GM21737 (cell line): Measurements from ENCODE around the gene FANCE.

ENCODE experiments used
- ATAC-seq: cut with Tn5 transposase; IDR thresholded peaks from one replicate; pipeline ENCODE4 v1.9.1; 2021; ENCODE audit warnings: mild to moderate bottlenecking, moderate library complexity; ENCODE audit not compliant: unreplicated experiment

The FANCE gene

DNA sequence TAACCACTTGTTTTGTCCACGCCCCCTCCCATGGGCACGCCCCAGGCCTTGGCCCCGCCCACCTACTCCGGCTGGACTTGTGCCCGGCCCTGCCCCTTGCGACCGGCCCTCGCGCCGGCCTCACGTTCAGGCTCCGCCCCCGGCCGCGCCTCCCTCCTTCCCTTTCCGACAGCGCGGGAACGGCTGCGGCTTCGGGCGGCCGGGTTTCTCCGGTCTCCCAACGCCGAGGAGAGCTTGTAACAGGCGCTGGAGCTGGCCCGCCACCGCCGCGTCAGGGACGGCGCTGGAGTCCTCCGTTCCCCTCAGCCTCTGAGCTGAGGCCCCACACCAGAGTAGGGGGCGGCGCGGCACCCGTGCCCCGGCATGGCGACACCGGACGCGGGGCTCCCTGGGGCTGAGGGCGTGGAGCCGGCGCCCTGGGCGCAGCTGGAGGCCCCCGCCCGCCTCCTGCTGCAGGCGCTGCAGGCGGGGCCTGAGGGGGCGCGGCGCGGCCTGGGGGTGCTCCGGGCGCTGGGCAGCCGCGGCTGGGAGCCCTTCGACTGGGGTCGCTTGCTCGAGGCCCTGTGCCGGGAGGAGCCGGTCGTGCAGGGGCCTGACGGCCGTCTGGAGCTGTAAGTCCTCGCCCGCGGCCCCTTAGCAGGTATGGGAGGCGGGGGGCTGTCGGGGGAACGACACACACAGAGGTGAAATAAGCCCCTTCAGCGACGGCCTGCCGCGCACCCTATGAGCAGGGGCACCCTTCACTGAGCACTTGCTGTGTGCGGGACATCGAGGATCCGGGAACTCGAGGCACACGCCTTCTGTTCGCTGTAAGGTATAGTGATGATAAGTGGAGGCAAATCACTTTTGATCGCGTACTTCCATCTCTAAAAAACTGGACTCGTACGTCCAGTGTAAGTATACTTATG is at the start of gene FANCE:
Gene FANCE (plus strand): TSS at position 156 of the 908 bp plus-strand sequence. CDS start 208 bp downstream, at position 364.
- ATAC-seq, result peak; percentile 87

DNA sequence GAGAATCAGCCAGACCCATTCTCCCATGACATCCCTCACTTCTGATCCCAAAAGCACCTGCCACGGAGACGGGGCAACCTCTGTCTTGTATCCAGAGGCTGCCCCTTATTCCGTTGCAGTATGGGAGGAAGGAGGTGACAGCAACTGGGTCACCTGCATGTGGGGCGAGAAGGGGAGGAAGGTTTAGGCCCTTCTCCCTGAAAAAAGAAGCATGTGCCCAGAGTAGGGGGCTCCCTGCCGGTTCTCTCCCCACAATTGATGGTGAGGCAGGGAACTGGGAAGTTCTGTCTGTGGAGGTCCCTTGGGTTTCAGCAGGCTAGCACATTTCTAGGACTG is 49.3 kb upstream of the FANCE start:
- no peak for ATAC-seq

DNA sequence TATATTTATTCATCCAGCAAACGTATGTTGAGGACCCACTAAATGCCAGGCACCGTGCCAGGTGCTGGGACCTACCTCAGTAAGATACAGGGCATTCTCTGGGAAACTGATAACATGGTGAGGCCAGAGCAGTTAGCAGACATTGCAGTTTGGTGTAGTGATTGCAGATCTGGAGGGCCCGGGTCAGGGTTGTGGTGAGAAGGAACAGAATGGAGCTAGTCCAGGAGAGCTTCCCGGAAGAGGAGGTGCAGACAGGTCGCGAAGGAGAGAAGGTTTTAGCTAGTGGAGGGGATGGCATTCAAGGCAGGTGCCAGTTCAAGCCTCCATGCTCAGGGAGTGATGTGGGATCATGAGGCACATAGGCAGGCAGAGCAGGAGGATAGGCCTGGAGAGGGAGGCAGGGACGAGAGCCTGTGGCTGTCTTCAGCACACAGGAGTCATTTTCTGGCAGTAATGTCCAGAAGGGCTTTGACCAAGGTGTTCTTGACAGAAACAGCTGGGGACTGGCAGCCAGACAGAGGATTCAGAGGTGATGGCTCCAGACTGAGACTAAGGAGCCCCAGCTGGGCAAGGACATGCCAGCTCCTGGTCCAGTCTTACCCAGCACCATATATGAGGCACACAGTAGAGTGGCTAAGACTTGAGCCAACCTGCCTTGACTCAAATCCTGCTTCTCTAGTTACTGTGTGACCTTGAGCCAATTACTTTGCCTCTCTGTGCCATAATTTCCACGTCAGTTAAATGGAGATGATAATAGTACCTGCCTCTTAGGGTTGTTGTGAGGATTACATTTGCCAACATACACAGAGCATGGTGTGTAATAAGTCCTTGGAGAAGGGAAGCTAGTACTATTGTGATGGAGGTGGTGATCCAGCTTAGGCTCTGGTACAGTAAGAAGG is 48.3 kb upstream of the FANCE start:
- ATAC-seq, result no peak

GRCh38 chr6:35406711-35407485 is 45.2 kb upstream of the FANCE start:
- no peak for ATAC-seq

- no peak for ATAC-seq
Observed at GRCh38 chr6:35409245-35409644, 42.9 kb upstream of the FANCE start.

DNA sequence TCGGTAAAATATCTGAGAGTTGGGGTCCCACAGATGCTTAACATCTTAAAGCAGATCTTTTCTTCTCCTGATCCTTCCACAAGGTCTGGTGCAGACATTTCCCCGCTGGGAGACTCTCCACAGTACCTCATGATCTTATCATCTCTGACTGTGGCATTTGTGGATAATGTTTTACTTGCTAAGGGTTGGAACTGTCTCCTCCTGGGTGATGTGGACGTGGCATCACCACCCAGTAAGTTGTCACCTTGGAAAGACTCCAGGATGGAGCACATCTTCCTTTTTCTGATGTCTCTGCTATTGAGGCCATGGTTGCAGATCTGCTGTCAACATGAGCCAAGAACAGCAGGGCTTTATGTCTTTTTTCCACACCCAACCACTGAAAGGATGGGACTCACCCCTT is 42.0 kb upstream of the FANCE start:
- ATAC-seq, result no peak

GRCh38 chr6:35411066-35411465 is 41.1 kb upstream of the FANCE start:
- no peak for ATAC-seq

DNA sequence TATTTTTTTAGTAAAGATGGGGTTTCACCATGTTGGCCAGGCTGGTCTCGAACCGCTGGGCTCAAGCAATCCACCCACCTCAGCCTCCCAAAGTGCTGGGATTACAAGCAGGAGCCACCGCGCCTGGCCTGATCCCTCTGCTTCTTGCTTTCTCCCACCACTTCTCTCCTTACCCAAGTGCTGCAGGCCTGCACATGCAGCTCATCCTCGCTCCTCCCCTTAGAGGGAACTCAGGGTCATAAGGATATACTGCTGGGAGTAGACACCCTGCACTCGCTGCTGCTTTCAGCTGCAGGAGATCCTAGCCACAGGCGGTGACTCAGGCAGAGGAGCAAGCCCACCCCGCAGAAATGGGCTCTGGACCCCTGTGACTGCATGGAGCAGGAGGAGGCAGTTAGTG is 40.0 kb upstream of the FANCE start:
- no peak for ATAC-seq

DNA sequence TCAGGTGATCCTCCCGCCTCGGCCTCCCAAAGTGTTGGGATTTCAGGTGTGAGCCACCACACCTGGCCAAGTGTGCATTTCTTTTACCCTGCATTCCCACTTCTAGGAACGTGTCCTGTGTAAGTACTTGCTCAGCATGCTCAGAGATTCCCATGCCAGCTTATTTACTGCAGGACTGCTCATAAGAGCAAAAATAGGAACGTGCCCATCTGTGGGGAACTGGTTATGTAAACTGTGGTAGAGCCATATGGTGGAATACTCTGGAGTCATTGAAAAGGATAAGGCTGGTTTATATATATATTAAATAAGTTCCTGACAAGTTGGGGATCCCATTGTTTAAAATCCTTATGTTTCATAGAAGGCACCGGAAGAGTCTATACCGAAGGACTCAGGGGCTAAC is 38.2 kb upstream of the FANCE start:
- ATAC-seq, result no peak

DNA sequence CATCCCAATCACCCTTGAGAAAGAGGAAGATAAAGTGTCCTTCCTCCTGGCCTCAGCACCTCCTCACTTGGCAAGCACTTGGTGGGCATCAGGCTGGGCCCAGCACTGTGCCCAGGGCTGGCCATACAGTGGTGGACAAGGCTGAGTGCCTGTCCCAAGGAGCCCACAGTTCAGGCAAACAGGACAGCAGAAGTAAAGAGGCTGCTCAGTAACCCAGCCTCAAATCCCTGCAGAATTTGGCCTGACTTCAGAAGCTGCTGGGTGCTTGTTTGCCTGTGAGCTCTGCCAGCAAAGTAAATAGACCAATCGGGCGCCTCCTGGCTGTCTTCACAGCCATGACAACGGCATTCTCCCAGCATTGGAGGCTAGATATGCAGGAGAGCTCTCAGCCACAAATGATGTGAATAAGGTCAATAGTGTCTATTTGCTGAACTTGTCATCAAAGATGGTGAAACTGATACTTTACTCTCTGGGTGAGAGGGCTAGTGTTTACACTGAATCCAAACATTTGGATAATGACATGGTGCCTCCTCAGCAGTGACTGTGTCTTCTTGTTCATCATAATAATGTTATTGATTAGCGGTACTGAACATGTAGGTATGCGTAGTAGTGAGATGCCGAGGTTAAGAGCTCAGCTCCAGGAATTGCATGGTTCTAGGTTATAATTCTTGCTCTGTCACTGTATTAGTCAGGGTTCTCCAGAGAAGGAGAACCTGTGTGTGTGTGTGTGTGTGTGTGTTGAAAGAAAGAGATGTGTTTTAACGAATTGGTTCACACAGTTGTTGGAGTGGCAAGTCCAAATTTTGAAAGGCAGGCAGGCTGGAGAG is 36.9 kb upstream of the FANCE start:
- no peak for ATAC-seq

- no peak for ATAC-seq
Observed at GRCh38 chr6:35417979-35418661, 34.0 kb upstream of the FANCE start.

- no peak for ATAC-seq
Observed at GRCh38 chr6:35419417-35419816, 32.7 kb upstream of the FANCE start.

DNA sequence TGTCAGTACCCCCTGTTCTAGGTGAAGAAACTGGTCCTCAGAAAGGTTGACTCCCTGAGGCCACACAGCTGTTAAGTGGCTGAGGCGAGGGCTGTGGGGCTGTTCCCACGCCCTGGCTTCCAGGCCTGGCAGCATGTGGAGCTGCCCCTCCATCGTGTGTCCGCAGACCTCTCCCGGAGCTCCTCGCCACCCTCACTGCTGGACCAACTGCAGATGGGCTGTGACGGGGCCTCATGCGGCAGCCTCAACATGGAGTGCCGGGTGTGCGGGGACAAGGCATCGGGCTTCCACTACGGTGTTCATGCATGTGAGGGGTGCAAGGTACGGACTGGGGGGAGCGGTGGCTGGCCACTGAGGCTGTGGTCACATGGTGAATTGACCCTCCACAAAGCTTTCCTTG is 32.2 kb upstream of the FANCE start:
- ATAC-seq, result no peak

- ATAC-seq, result no peak
Observed at GRCh38 chr6:35425284-35425683, 26.9 kb upstream of the FANCE start.

GRCh38 chr6:35426074-35426473 is 26.1 kb upstream of the FANCE start:
- ATAC-seq, result no peak

DNA sequence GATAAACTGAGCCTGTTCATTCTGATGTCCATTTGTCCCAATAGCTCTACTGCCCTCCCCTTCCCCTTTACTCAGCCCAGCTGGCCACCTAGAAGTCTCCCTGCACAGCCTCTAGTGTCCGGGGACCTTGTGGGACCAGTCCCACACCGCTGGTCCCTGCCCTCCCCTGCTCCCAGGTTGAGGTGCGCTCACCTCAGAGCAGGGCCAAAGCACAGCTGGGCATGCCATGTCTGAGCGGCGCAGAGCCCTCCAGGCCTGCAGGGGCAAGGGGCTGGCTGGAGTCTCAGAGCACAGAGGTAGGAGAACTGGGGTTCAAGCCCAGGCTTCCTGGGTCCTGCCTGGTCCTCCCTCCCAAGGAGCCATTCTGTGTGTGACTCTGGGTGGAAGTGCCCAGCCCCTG is 24.7 kb upstream of the FANCE start:
- no peak for ATAC-seq

DNA sequence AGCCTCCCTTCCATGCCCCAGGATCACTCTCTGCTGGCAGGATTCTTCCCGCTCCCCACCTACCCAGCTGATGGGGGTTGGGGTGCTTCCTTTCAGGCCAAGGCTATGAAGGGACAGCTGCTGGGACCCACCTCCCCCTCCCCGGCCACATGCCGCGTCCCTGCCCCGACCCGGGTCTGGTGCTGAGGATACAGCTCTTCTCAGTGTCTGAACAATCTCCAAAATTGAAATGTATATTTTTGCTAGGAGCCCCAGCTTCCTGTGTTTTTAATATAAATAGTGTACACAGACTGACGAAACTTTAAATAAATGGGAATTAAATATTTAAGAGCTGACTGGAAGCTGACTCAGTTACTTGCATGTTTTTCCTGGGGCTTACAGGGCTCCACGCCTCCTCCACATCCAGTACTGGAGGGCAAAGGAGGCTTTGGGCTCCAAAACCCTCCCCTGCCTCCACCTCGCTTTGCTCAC is 24.3 kb upstream of the FANCE start:
- ATAC-seq, result no peak

- ATAC-seq, result no peak
Observed at GRCh38 chr6:35428421-35429149, 23.6 kb upstream of the FANCE start.

DNA sequence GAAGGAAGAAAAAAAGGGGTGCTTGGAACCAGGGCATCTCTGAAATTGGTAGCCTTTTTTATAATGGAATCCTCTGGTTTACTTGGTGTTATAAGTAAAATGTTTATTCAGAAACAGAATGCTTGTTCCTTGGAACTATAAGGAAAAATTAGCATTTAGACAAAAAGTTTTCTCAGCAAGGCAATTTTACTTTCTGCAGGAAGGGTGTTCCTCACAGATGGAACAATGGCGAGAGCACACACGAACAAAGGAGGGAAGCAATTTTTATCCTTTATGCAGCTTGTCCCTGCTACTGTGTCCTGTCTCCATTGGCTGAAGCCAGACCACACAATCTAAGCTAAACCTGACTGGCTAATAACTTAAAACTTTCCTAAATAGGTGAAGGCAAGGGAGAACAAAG is 22.7 kb upstream of the FANCE start:
- no peak for ATAC-seq
